GM08714 (cell line): Measurements from ENCODE around the gene DEFB108B.
A peak's percentile ranks its signal among the peaks of the same experiment; 100 is the strongest.
"Not testable (repeated sequence)": the region's sequence is repeated elsewhere in the genome, so short reads cannot be mapped to it uniquely, and the experiment has no call there.

ENCODE experiments used
- H3K4me3 ChIP-seq: fragments of 200-500 bp; sonication (Bioruptor generic); 2 replicates; pipeline ENCODE4 v1.5.1; 2014; ENCODE audit warnings: mild to moderate bottlenecking, low read length, inconsistent platforms
- ZNF274 ChIP-seq: IDR thresholded peaks from 2 replicates; pipeline ENCODE4 v1.6.1; 2012; ENCODE audit warnings: mild to moderate bottlenecking, low read depth, low read length

DEFB108B gene

GRCh38 chr11:71813481-71814355 is 19.3 kb upstream of the DEFB108B start:
- H3K4me3 ChIP-seq: peak overlapping the region; percentile 15; the same call in 1 of the 2 replicates

GRCh38 chr11:71821539-71821938 is 11.5 kb upstream of the DEFB108B start:
- H3K4me3 ChIP-seq: not testable (repeated sequence)

- not testable (repeated sequence) for H3K4me3 ChIP-seq
These were observed 3.8 kb upstream of the DEFB108B start for GRCh38 chr11:71829247-71829646.

GRCh38 chr11:71829686-71830085 is 3.3 kb upstream of the DEFB108B start:
- H3K4me3 ChIP-seq: not testable (repeated sequence)

- H3K4me3 ChIP-seq: not testable (repeated sequence)
These were observed 9.7 kb downstream of the DEFB108B start for GRCh38 chr11:71842720-71843119.

- not testable (repeated sequence) for H3K4me3 ChIP-seq
These were observed 10.4 kb downstream of the DEFB108B start for GRCh38 chr11:71843355-71843754.

GRCh38 chr11:71843858-71844257 is 10.9 kb downstream of the DEFB108B start:
- TF ChIP-seq ZNF274: no peak
- H3K4me3 ChIP-seq: no peak overlapping the region

GRCh38 chr11:71853895-71854294 is 20.9 kb downstream of the DEFB108B start:
- H3K4me3 ChIP-seq: not testable (repeated sequence)

GRCh38 chr11:71855880-71856279 is 22.9 kb downstream of the DEFB108B start:
- H3K4me3 ChIP-seq: not testable (repeated sequence)

- not testable (repeated sequence) for H3K4me3 ChIP-seq
These were observed 27.8 kb downstream of the DEFB108B start for GRCh38 chr11:71860835-71861234.

GRCh38 chr11:71863978-71864627 is 31.1 kb downstream of the DEFB108B start:
- H3K4me3 ChIP-seq: not testable (repeated sequence)

- not testable (repeated sequence) for H3K4me3 ChIP-seq
These were observed 34.2 kb downstream of the DEFB108B start for GRCh38 chr11:71867209-71867608.

- H3K4me3 ChIP-seq: not testable (repeated sequence)
These were observed 36.9 kb downstream of the DEFB108B start for GRCh38 chr11:71869931-71870330.

- H3K4me3 ChIP-seq: not testable (repeated sequence)
These were observed 37.7 kb downstream of the DEFB108B start for GRCh38 chr11:71870661-71871060.

GRCh38 chr11:71876262-71876661 is 43.3 kb downstream of the DEFB108B start:
- not testable (repeated sequence) for H3K4me3 ChIP-seq

- H3K4me3 ChIP-seq: not testable (repeated sequence)
These were observed 45.1 kb downstream of the DEFB108B start, which contains the start of gene DEFB131B for GRCh38 chr11:71878059-71878458. DEFB131B (plus strand) TSS chr11:71878453; CDS start chr11:71878453, 0 bp downstream.

- H3K4me3 ChIP-seq: not testable (repeated sequence)
These were observed 52.8 kb downstream of the DEFB108B start for GRCh38 chr11:71885806-71886205.
